Esophagus muscularis mucosa (tissue), 4 donors: ENCODE measurements around the gene SSC5D. TPM values are rescaled to one million over a fixed set of nuclear protein-coding genes. Genes with fewer than 3 reads are reported as not detected.

Source experiments
- DNase-seq: peaks from one replicate; pipeline ENCODE4 v3.0.0-alpha.2; 2017; ENCODE audit errors: extremely low spot score
- H3K27ac ChIP-seq, 4 donors: fragments of 200-600 bp; sonication (generic); replicated peaks in 1 of 4; 1 replicate in 3 of 4; 2 replicates in 1 of 4; pipeline ENCODE4 v1.5.1; 2016 to 2019; ENCODE audit warnings: mild to moderate bottlenecking in 1 of 4
- H3K27me3 ChIP-seq, 4 donors: fragments of 200-600 bp; sonication (generic); one replicate each; pipeline versions ENCODE4 v1.5.1 to v1.6.0; 2016 to 2019
- H3K36me3 ChIP-seq, 4 donors: fragments of 200-600 bp; sonication (generic); one replicate each; pipeline ENCODE4 v1.5.1; 2016 to 2019
- H3K4me1 ChIP-seq, 4 donors: fragments of 200-600 bp; sonication (generic); one replicate each; pipeline ENCODE4 v1.5.1; 2016 to 2019
- H3K4me3 ChIP-seq, 4 donors: fragments of 200-600 bp; sonication (generic); 1 replicate in 2 of 4; 2 replicates in 2 of 4; pipeline ENCODE4 v1.5.1; 2016 to 2019; ENCODE audit warnings: mild to moderate bottlenecking in 4 of 4, moderate library complexity in 1 of 4
- H3K9me3 ChIP-seq, 4 donors: fragments of 200-600 bp; sonication (generic); 1 replicate in 3 of 4; 2 replicates in 1 of 4; pipeline ENCODE4 v1.5.1; 2016 to 2019
- EP300 ChIP-seq: sonication (generic); formaldehyde crosslinking; IDR thresholded peaks from one replicate; pipeline ENCODE4 v1.6.1; 2017; ENCODE audit warnings: antibody characterized with exemption
- POLR2A ChIP-seq: fragments of 450-650 bp; IDR thresholded peaks from one replicate; pipeline ENCODE4 v1.6.1; 2017; ENCODE audit warnings: antibody characterized with exemption, moderate library complexity, mild to moderate bottlenecking, low read depth
- POLR2AphosphoS5 ChIP-seq, 2 donors: sonication (generic); formaldehyde crosslinking; IDR thresholded peaks; one replicate each; pipeline ENCODE4 v1.6.1; 2017; ENCODE audit warnings: antibody characterized with exemption in 2 of 2
- WGBS: methylation state at CpG from one replicate; pipeline ENCODE4 v1.1.5; 2018; 5-methylcytosine and 5-hydroxymethylcytosine counted together
- intact Hi-C: fragments of 100-400 bp; cut with DNase I; formaldehyde crosslinking; loops from one replicate; pipeline ENCODE4 v1.15.1; 2023
- total RNA-seq, 4 donors: library from RNA; depleted of rRNA; stranded (reverse); fragments of >200 nt; gene quantifications; one replicate each; pipeline versions ENCODE4 v1.1.0 to v1.2.1, GENCODE V29; 2016
- TF ChIP-seq, protein P1 (sequence below), 3 experiments: fragments of 200-600 bp in 2 of 3; fragments of 450-650 bp in 1 of 3; sonication (generic) in 2 of 3; IDR thresholded peaks; one replicate each; pipeline ENCODE4 v1.5.1; 2017 to 2019; ENCODE audit warnings: antibody characterized with exemption in 3 of 3, mild to moderate bottlenecking in 2 of 3, moderate library complexity in 1 of 3

SSC5D gene
- total RNA-seq, 4 donors from 2014 or later, result 9.5 to 41.2 (median 14.6) TPM

DNA sequence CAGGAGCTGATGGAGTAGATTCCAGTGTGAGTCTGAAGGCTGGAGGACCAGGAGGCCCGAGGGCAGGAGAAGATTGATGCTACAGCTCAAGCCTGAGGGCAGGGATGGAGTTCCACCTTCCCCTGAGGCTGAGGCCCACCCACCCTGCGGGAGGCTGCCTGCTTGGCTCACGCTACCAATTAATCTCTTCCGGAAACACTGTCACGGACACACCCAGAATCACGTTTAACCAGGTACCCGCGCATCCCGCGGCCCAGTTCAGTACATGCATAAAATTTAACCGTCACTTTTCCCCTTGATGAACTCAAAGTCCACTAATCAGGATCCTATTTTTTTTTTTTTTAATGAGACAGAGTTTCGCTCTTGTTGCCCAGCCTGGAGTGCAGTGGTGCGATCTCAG lies 17.0 kb upstream of the SSC5D start:
- Histone ChIP-seq H3K4me3 (no peak overlapping the region), H3K9me3 (no peaks in the 10 kb centered on the region), H3K27me3 (no peaks in the 10 kb centered on the region), H3K36me3 (no peaks in the 10 kb centered on the region), H3K4me1 (peaks cover 13 to 18% (median 16%) of the 10 kb centered on the region in 4 donors), H3K27ac (no peak overlapping the region)
- TF ChIP-seq POLR2A, result no peak
- TF ChIP-seq, protein P1, sequence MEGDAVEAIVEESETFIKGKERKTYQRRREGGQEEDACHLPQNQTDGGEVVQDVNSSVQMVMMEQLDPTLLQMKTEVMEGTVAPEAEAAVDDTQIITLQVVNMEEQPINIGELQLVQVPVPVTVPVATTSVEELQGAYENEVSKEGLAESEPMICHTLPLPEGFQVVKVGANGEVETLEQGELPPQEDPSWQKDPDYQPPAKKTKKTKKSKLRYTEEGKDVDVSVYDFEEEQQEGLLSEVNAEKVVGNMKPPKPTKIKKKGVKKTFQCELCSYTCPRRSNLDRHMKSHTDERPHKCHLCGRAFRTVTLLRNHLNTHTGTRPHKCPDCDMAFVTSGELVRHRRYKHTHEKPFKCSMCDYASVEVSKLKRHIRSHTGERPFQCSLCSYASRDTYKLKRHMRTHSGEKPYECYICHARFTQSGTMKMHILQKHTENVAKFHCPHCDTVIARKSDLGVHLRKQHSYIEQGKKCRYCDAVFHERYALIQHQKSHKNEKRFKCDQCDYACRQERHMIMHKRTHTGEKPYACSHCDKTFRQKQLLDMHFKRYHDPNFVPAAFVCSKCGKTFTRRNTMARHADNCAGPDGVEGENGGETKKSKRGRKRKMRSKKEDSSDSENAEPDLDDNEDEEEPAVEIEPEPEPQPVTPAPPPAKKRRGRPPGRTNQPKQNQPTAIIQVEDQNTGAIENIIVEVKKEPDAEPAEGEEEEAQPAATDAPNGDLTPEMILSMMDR (IDR thresholded peaks at IDR 0.05), result no peak
- intact Hi-C loops, result no loop called here
- WGBS, result 85% methylated on average over 13 of the region's 13 CpGs
- DNase-seq, result no peak

- TF ChIP-seq POLR2A (no peak), EP300 (no peak), POLR2AphosphoS5 (IDR thresholded peaks at IDR 0.05) (no peak)
- TF ChIP-seq, protein P1 (IDR thresholded peaks at IDR 0.05), result no peak
- Histone ChIP-seq H3K4me1 (peaks cover 14 to 21% (median 19%) of the 10 kb centered on the region in 4 donors), H3K36me3 (no peaks in the 10 kb centered on the region), H3K9me3 (no peaks in the 10 kb centered on the region), H3K27ac (no peak overlapping the region), H3K27me3 (no peaks in the 10 kb centered on the region), H3K4me3 (no peak overlapping the region)
- 83% methylated on average over 7 of the region's 8 CpGs for WGBS
- DNase-seq, result no peak
- intact Hi-C loops, result no loop called here
These were observed 15.8 kb upstream of the SSC5D start for GRCh38 chr19:55472463-55472862.

DNA sequence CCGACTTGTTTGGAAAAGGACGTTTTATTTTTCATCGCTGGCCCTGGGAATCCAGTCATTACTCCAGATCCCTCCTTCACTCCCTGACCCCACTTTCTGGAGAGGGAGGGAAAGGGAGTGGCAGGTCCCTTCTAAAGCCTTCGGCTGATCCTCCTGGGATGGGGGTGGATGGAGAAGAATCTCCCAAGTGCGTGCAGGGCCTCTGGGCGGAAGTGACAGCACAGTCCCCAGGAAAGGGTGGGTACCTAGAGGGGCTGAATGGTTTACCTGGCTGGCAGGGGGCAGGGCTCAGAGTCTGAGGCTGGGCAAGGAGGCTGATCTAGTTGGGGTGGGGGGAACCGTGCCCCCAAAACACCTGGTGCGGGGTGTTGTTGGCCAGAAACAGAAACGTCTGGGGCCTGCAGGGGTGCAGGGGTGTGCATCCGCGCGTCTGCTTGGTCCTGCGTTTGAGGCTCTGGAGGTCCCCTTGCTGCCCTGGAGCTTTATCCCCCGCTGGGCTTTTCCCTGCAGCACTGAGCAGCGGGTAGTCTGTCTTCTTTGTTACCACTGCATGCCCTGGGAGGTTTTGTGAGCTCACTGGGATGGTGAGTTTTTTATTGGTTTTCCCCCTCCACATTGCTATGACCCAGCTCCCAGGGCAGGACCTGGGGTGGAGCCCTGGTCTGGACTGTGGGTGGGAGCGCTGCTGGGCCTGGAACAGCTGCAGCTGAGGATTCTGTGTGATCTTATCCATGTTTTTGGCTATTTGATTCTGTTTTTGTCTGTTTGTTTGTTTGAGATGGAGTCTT lies 14.8 kb upstream of the SSC5D start:
- WGBS, result 71% methylated on average over 16 of the region's 16 CpGs
- DNase-seq, result no peak
- H3K4me1 ChIP-seq, result peaks cover 17 to 22% (median 21%) of the 10 kb centered on the region in 4 donors

DNA sequence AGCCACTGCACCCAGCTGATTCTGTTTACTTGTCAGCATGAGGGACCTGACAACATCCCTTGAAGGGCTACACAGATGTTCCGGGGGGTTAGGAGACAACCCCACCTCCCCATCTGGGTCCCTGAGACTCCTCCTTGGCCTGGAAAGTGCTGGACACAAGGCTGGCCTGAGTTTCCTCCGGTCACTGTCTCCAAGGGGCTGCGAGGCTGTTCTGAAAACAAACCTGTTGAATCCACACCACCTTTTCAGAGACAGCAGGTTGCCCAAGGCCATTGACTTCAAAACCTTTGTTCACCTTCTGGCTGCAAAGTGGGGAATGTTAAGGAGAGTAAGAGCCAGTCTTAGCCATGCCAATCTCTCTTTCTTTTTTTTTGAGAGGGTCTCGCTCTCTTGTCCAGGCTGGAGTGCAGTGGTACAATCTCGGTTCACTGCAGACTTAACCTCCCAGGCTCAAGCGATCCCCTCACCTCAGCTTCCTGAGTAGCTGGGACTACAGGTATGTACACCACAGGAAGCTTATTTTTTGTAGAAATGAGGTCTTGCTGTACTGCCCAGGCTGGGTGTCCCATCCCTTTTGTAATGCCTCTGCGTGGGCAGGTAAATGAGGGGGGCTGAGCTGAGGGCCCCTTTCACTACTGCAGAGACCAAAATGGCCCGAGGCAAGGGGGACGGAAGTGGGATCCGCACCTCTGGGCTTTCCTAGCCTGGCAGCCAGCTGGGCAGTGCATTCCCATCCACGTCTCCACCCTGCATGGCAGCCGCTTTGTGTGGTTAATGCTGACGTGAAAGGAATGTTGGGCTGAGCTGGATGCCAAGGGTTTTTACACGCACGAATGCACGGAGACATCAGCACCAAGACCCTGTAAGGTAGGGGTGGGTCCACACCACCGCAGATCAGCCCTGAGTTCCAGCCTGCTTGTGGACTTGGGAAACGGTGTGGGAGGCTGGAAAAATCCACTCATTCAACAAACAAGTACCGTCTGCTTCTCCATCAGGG lies 13.7 kb upstream of the SSC5D start:
- intact Hi-C loops, result no loop called here
- Histone ChIP-seq H3K4me3 (no peak overlapping the region), H3K36me3 (no peaks in the 10 kb centered on the region), H3K27ac (peak overlapping the region in 1 of 4 donors; percentile 96), H3K27me3 (no peaks in the 10 kb centered on the region), H3K9me3 (no peaks in the 10 kb centered on the region), H3K4me1 (peaks cover 22 to 28% (median 24%) of the 10 kb centered on the region in 4 donors)
- WGBS, result 81% methylated on average over 14 of the region's 19 CpGs
- no peak for DNase-seq
- no peak for TF ChIP-seq POLR2A
- TF ChIP-seq EP300, result no peak

More for the DNA sequence above, 14.8 kb upstream of the SSC5D start:
- Histone ChIP-seq H3K27ac (peak overlapping the region in 1 of 4 donors; percentile 27), H3K36me3 (no peaks in the 10 kb centered on the region), H3K27me3 (no peaks in the 10 kb centered on the region), H3K9me3 (no peaks in the 10 kb centered on the region), H3K4me3 (no peak overlapping the region)
- TF ChIP-seq EP300 (no peak), POLR2A (no peak), POLR2AphosphoS5 (IDR thresholded peaks at IDR 0.05) (no peak)
- TF ChIP-seq, protein P1 (IDR thresholded peaks at IDR 0.05), result no peak
- intact Hi-C loops, result no loop called here
